Ishikawa (cell line): ENCODE results near the gene STK39.

ENCODE experiments used
- CEBPB ChIP-seq: IDR thresholded peaks from 2 replicates; pipeline ENCODE4 v1.6.1; 2012
- CREB1 ChIP-seq: IDR thresholded peaks from 2 replicates; pipeline ENCODE4 v1.6.1; 2012; ENCODE audit warnings: low read depth
- EGR1 ChIP-seq: IDR thresholded peaks from 2 replicates; pipeline ENCODE4 v1.6.1; 2012
- EP300 ChIP-seq: IDR thresholded peaks from 2 replicates; pipeline ENCODE4 v1.6.1; 2012; ENCODE audit warnings: borderline replicate concordance
- FOXM1 ChIP-seq: IDR thresholded peaks from 2 replicates; pipeline ENCODE4 v1.6.1; 2012; ENCODE audit warnings: low read depth, borderline replicate concordance
- MAX ChIP-seq: IDR thresholded peaks from 2 replicates; pipeline ENCODE4 v1.6.1; 2012
- NFIC ChIP-seq: IDR thresholded peaks from 2 replicates; pipeline ENCODE4 v1.6.1; 2012
- RAD21 ChIP-seq: IDR thresholded peaks from 2 replicates; pipeline ENCODE4 v1.6.1; 2012; ENCODE audit warnings: low read depth
- REST ChIP-seq: IDR thresholded peaks from 2 replicates; pipeline ENCODE4 v1.6.1; 2012; ENCODE audit warnings: low read depth, mild to moderate bottlenecking
- TAF1 ChIP-seq: IDR thresholded peaks from 2 replicates; pipeline ENCODE4 v1.6.1; 2012; ENCODE audit warnings: low read depth, mild to moderate bottlenecking
- TCF12 ChIP-seq: IDR thresholded peaks from 2 replicates; pipeline ENCODE4 v1.6.1; 2012; ENCODE audit warnings: low read depth
- TEAD4 ChIP-seq: IDR thresholded peaks from 2 replicates; pipeline ENCODE4 v1.6.1; 2012
- USF1 ChIP-seq: IDR thresholded peaks from 2 replicates; pipeline ENCODE4 v1.6.1; 2012
- YY1 ChIP-seq: IDR thresholded peaks from 2 replicates; pipeline ENCODE4 v1.6.1; 2012; ENCODE audit warnings: low read depth
- ZBTB7A ChIP-seq: IDR thresholded peaks from 2 replicates; pipeline ENCODE4 v1.6.1; 2012; ENCODE audit warnings: low read depth

The STK39 gene

GRCh38 chr2:168247341-168248261 lies at the start of gene STK39:
Gene STK39 (minus strand): TSS chr2:168247595. CDS start chr2:168247435, 160 bp downstream.
- TF ChIP-seq TAF1 = peak; percentile 28; the same call in 1 of the 2 replicates
- TF ChIP-seq RAD21 = no peak
- peak; percentile 68 for TF ChIP-seq NFIC
- peak; percentile 35; the same call in 1 of the 2 replicates for TF ChIP-seq TCF12
- no peak for TF ChIP-seq REST
- TF ChIP-seq ZBTB7A = peak; percentile 99
- TF ChIP-seq YY1 = peak; percentile 71
- TF ChIP-seq EGR1 = peak; percentile 77
- no peak for TF ChIP-seq CREB1
- TF ChIP-seq FOXM1 = no peak
- peak; percentile 37 for TF ChIP-seq MAX
- TF ChIP-seq USF1 = no peak
- TF ChIP-seq EP300 = peak; percentile 39
- no peak for TF ChIP-seq CEBPB
- no peak for TF ChIP-seq TEAD4

GRCh38 chr2:168295051-168295450 lies 47.7 kb upstream of the STK39 start:
- TF ChIP-seq TEAD4 (no peak), CEBPB (no peak), FOXM1 (no peak), EP300 (no peak), TCF12 (no peak), TAF1 (no peak), ZBTB7A (no peak), NFIC (no peak), YY1 (no peak), RAD21 (no peak), MAX (no peak), CREB1 (no peak), EGR1 (no peak), USF1 (no peak), REST (no peak)

GRCh38 chr2:168294409-168294808 lies 47.0 kb upstream of the STK39 start:
- TF ChIP-seq RAD21 (no peak), TAF1 (no peak), NFIC (no peak), ZBTB7A (no peak), REST (no peak), CREB1 (no peak), USF1 (no peak), CEBPB (no peak), EGR1 (no peak), EP300 (no peak), MAX (no peak), TEAD4 (no peak), FOXM1 (no peak)
